HG03469 (cell line): ENCODE results near the gene RTP2.

Experiments used
- ATAC-seq: cut with Tn5 transposase; IDR thresholded peaks from one replicate; pipeline ENCODE4 v1.9.1; 2021; ENCODE audit warnings: mild to moderate bottlenecking, moderate library complexity, moderate number of reproducible peaks; ENCODE audit not compliant: unreplicated experiment

The RTP2 gene

GRCh38 chr3:187739094-187739560 is 36.8 kb upstream of the RTP2 start:
- ATAC-seq: no peak

GRCh38 chr3:187738331-187739093 is 36.2 kb upstream of the RTP2 start:
- ATAC-seq: no peak

GRCh38 chr3:187738071-187738330 is 35.6 kb upstream of the RTP2 start:
- no peak for ATAC-seq

GRCh38 chr3:187737368-187738070 is 35.2 kb upstream of the RTP2 start:
- no peak for ATAC-seq

- no peak for ATAC-seq
These were observed 34.6 kb upstream of the RTP2 start for GRCh38 chr3:187737006-187737367.

- ATAC-seq: no peak
These were observed 34.1 kb upstream of the RTP2 start for GRCh38 chr3:187736418-187736871.

- no peak for ATAC-seq
These were observed 33.5 kb upstream of the RTP2 start for GRCh38 chr3:187735837-187736236.

GRCh38 chr3:187735383-187735782 is 33.0 kb upstream of the RTP2 start:
- ATAC-seq: no peak

GRCh38 chr3:187734841-187735240 is 32.5 kb upstream of the RTP2 start:
- no peak for ATAC-seq

- no peak for ATAC-seq
These were observed 31.0 kb upstream of the RTP2 start for GRCh38 chr3:187733371-187733770.

GRCh38 chr3:187729598-187729997 is 27.2 kb upstream of the RTP2 start:
- no peak for ATAC-seq

- no peak for ATAC-seq
These were observed 26.7 kb upstream of the RTP2 start for GRCh38 chr3:187728940-187729583.

GRCh38 chr3:187728248-187728647 is 25.9 kb upstream of the RTP2 start:
- ATAC-seq: no peak

- no peak for ATAC-seq
These were observed 24.2 kb upstream of the RTP2 start for GRCh38 chr3:187726564-187726963.

- ATAC-seq: no peak
These were observed 23.5 kb upstream of the RTP2 start for GRCh38 chr3:187725653-187726370.

- no peak for ATAC-seq
These were observed 22.9 kb upstream of the RTP2 start for GRCh38 chr3:187725224-187725623.

- no peak for ATAC-seq
These were observed 19.9 kb upstream of the RTP2 start for GRCh38 chr3:187722206-187722612.

GRCh38 chr3:187721055-187721454 is 18.7 kb upstream of the RTP2 start:
- ATAC-seq: no peak

GRCh38 chr3:187720337-187720670 is 17.9 kb upstream of the RTP2 start:
- ATAC-seq: no peak

GRCh38 chr3:187719628-187720336 is 17.4 kb upstream of the RTP2 start:
- ATAC-seq: no peak

- no peak for ATAC-seq
These were observed 16.4 kb upstream of the RTP2 start for GRCh38 chr3:187718802-187719201.
